GM21447 (cell line): Measurements from ENCODE around the gene RBM28.
A peak's percentile ranks its signal among the peaks of the same experiment; 100 is the strongest.

Experiments used
- ATAC-seq: cut with Tn5 transposase; IDR thresholded peaks from one replicate; pipeline ENCODE4 v1.9.1; 2021; ENCODE audit not compliant: unreplicated experiment

RBM28 gene

GRCh38 chr7:128343554-128344430, at the start of gene RBM28:
RBM28 (minus strand) TSS chr7:128343908; CDS start chr7:128343793, 115 bp downstream.
- peak; percentile 93 for ATAC-seq

GRCh38 chr7:128392446-128393327, 49.0 kb upstream of the RBM28 start:
- no peak for ATAC-seq

- no peak for ATAC-seq
These were observed 48.1 kb upstream of the RBM28 start for GRCh38 chr7:128391805-128392204.

- ATAC-seq = no peak
These were observed 47.3 kb upstream of the RBM28 start for GRCh38 chr7:128390871-128391565.

DNA sequence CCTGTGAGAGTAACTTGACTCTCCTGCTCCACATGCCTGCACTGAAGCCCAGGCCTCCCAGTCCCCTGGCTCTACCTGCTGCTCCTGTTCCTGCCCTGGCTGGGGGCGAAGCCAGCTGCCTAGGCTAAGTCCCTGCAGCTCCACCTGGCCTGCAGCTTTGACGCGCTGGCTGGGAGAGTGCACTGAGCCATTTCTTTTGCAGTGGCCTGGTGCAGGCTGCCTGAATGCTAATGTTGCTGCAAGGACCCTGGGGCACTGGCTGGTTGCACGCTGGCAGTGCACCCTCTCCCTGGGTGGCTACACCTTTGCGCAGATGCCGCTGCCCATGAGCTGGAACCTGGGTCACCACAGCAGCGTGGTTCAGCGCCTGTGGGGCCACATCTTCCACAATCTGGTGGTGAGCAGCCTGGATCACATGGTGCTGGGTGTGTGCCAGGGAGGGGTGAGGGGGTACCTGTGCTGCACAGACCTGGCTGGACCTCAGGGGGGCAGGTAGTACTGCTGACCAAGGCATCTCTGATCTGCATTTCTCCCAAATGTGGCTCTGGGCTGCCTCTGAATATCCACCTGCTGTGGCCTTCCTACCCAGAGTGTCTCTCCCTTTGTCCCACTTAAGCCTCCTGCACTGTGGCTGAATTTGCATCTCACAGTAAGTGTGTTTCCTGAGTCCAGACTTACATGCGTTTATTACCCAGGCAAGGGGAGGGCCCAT, 46.1 kb upstream of the RBM28 start:
- no peak for ATAC-seq

GRCh38 chr7:128389085-128389617, 45.4 kb upstream of the RBM28 start:
- ATAC-seq = no peak

DNA sequence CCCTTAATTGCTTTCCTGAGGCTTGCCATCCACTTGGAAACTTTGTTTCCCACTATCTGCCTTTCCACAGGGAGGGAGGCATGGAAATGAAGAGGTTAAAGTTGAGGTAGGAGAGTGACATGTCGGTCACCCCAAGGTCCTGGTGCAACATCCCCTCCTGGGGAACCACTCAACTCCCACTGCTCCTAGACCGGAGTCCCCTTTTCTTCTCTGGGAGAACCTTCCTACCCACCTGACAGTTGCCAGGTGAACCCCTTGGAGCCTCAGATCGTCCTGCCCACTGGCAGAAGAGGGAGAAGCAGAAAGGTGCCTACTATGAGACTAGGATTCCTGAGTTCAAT, 44.4 kb upstream of the RBM28 start:
- ATAC-seq = no peak

DNA sequence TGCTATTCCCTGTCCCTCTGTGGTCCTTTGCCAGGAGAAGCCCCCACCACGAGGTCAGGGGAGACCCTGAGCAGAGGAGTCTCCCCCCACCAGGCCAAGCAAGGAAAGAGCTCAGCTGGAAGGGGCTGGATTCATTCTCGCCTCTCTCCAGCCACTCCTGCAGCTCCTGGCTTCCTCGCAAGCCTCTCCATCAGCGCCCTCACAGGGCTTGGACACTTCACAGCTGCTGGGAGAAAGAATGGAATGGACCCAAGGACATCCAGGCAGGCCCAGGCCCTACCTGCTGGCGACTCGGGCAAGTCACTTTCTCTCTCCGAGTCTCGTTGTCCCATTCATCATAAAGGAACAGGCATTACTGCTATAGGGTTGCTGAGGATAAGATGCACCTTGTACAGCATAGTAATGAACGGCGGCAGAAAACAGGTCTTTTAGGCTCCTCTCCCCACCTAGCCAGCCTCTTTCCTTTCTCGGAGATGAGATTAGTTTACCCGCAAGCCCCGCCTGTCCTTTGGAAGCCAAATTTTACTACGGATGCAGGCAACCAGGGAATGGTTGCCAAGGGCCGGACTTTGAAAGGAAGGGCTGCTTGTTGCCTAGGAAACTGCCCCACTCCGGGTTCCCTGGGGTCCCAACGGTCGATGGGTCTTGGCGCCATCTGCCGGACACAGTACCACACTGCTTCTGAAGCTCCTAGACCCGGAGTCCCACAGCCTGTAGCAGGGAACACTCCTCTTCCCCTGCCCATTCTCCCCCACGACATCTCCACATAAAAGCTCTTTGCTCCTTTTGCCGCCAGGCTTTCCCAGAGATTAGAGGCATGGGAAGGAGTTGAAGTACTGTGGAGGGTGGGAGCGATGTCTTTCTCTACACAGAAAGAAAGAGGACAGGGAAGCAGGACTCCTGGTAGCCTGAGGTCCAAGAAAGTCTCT, 43.8 kb upstream of the RBM28 start:
- peak; percentile 66 for ATAC-seq

GRCh38 chr7:128385988-128386925, 42.5 kb upstream of the RBM28 start:
- no peak for ATAC-seq

DNA sequence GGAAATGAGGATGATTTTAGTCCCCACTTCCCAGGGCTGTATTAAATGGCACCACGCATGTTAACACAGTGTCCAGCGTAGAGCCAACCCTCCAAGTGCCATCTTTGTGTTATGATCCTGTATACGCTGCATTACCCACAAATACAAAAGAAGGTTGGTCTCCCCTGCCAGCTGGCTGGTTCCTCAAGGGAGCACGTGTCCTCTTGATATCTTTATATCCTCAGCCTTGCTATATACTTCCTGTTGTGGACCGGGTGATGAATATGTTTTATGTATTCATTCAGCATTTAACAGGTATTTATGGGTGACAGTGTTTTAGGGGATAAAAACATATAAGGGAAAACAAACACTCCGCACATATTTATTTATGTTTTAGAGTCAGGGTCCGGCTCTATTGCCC, 41.0 kb upstream of the RBM28 start:
- no peak for ATAC-seq

DNA sequence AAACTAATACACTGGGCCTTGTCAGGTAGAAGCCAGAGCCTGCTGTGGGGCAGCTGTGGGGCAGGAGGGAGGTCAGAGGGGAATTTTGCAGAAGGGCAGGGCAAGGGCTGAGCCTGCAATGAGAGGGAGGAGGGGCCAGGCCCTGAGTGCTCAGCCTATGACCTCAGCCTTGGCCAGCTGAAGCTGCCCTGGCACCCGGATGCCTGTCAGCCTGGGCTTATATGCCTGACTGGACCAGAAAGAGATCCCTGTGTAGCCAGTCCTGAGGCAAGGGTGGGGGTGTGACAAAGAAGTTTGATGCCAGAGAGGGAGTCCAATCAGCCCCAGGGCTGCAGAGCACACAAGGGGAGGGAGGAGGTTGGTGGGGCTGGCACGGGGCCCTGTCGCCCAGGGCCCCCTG, 40.1 kb upstream of the RBM28 start:
- no peak for ATAC-seq

DNA sequence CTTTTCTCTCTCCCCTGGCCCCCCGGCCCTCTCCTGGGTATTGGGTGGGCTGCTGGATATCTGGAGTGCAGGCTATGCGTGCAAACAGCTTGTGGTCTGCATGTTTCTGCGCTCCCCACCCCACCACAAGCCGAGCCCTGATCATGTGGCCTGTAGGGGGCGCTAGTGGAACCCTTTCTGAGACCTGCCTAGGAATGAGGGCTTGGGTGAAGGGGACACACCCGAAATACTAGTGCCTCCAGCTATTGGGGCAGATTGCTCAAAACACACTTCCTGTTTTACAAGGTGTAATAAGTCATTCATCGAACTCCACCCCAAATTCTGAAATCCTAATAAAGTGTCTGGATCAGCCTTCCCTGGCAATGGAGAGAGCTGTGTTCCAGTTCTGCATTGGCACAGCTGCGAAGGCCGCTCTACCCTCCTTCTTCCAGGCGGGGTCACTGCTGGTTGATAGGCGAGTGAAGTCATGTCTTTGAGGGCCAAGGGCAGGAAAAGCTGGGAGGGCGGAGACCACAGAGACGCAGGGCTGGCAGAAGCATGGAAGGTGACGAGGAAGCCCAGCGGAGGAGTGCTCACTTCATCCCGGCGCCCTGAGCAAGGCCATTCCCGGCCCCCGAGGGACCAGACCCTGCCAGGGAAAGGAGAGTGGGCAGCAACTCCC, 37.6 kb upstream of the RBM28 start:
- no peak for ATAC-seq

GRCh38 chr7:128380483-128381106, 36.9 kb upstream of the RBM28 start:
- no peak for ATAC-seq

- ATAC-seq = no peak
These were observed 36.3 kb upstream of the RBM28 start for GRCh38 chr7:128379900-128380479.

DNA sequence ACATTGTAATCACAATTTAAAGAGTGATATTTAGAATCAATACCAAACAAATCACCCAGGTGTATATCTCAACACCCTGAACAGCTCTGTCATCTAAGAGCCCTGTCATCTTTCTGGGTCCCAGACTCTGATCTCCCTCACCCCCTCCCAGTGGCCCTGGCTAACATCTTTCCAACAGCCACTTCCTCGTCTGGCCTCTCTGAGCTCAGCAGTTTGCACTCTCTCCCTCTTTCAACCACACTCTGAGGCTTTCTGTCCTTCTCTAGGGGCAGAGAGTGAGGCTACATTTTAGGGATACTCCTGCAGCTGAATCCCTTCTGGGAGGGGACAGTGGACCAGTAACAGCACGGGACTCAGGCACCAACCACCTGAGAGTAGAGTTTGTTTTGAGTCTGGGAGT, 34.9 kb upstream of the RBM28 start:
- no peak for ATAC-seq

DNA sequence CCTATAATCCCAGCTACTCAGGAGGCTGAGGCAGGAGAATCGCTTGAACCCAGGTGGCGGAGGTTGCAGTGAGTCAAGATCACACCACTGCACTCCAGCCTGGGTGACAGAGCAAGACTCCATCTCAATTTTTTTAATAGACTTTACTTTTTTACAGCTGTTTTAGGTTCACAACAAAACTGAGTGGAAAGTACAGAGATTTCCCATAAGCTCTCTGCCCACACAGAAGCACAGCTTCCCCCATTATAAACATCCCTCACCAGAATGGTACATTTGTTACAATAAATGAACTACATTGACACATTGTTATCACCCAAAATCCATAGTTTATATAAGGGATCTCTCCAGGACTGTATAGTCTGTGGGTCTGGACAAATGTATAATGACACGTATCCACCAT, 32.4 kb upstream of the RBM28 start:
- ATAC-seq = no peak

DNA sequence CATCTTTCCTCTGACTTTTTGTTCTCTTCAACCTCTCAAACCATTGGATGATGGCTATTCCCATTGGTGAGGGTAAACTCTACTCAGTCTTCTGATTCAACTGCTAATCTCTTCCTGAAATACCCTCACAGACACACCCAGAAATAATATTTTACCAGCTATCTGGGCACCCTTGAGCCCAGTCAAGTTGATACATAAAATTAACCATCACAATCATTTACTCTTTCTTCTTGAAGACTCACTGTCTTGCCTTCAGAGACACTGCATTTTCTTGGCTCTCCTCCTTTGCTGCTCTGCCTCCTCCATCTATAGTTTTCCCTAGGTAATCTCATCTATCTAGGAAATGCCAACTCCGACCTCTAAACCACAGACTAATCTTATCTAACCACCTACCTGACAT, 30.3 kb upstream of the RBM28 start:
- ATAC-seq = no peak
